GM20000 (cell line): Measurements from ENCODE around the gene USP22.

ENCODE experiments used
- DNase-seq: peaks from one replicate; pipeline ENCODE4 v3.0.0; 2012; ENCODE audit warnings: low spot score
- CTCF ChIP-seq: IDR thresholded peaks from 2 replicates; pipeline ENCODE4 v1.5.1; 2012; ENCODE audit warnings: mild to moderate bottlenecking, control low read depth; ENCODE audit errors: extremely low read depth, missing control alignments

The USP22 gene

DNA sequence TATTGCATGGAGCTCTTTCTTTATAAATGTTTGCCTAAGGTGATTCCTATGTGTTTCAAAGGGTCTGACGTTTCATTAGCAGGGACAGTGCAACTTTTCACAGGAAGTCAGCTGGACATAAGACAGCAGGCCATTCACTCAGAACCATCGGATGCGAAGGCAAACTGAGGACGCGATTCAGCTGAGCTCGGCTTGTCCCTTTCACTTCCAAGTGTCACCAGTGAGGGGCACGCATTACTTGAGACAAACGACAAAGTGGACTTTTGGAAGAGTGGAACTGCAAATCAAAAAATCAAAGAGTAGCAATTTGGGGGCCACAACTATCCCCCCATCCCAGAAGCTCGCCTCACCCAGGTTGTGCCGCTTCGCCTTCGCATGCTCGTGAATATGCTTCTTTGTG lies 14.6 kb downstream of the USP22 start:
- DNase-seq: no peak
- TF ChIP-seq CTCF: no peak

DNA sequence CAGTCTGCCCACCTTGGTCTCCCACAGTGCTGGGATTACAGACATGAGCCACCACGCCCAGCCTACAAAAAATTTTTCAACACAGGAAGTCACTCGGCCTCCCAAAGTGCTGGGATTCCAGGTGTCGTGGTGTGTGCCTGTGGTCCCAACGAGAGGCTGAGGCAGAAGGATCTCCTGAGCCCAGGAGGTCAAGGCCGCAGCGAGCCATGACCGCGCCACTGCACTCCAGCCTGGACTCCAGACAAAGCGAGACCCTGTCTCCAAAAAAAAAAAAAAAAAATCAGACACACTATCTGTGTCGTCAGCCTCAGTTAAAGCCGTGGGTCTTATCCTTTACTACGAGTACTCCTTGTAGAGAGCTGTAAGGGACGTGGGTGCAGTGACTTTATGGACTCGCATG lies 15.8 kb downstream of the USP22 start:
- TF ChIP-seq CTCF: no peak
- DNase-seq: no peak

DNA sequence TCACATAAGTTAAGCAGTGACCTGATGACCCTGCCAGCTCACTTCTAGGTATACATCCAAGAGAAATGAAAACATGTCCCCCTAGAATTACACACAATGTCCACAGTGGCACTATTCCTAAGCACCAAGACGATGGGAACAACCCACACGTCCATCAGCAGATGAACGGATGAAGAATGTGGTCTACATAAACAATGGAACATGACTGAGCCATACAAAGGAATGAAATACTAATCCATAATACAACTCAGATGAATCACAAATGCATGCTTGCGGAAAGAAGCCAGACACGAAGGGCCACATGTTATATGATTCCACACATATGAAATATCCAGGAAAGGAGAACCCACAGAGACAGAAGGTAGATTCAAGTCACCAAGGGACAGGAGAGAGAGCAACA lies 17.4 kb downstream of the USP22 start:
- DNase-seq: no peak
- TF ChIP-seq CTCF: no peak

DNA sequence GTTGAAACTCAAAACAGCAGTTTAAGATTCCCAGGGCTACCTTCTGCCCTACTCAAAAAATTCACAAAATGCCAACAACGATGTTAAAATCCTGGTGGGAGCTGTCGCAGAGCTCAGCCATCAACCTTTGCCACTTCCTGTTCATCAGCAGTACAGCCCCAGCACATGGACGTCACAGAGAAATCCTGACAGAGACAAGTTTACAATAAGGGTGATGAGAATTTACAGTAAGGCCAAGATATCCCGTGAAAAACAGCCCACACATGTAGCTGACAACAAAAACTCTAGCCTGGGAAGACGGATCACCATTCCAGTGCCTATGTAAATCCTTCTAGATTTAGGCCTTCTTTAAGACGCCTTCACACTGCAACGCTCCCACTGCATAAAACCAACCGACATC lies 18.8 kb downstream of the USP22 start:
- no peak for DNase-seq
- no peak for TF ChIP-seq CTCF

DNA sequence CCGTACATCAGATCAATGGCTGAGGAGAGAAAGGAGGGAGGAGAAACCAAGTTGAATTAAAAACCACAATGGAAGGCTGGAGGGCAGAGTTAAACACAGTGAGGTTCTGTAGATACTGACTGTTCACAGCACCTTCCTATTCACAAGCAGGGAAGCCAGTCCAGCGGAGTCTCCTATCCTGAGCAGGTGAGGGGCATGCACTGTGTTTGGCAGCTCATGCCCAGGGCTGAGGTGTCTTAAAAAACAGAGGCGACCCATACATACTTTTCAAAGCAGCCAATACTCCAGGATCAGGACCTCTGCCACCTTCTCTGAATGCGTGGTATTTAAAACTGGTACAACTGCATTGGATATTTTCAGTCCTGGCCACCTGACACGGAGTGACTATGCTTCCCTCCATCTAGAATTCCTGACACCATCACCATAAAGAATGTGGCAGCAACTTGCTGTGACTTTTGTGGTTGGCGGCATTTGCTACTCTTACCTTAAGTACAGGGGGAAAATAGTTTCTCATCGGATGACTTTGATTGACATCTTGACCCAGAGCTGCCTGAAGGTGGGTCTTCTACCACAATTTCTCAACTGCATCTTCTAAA lies 21.5 kb downstream of the USP22 start:
- no peak for TF ChIP-seq CTCF
- no peak for DNase-seq

DNA sequence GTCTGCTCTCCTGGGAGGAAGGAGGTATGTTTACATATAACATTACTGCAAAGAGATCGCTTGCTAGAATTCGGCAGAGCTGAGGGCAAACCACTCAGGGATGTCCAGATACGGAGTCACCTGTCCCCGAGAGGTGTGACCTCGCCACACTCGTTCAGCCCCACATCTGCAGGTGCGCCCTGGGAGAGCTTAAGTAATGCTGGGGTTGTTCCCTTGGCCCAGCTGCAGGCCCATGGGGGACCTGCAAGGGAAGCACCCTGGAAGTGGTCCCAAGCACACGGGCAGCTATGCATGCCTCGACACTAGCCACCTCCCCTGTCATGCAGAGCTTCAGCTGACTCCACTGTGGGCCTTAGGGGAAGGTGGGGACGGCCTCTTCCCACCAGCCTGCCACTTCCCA lies 22.2 kb downstream of the USP22 start:
- DNase-seq: no peak

GRCh38 chr17:21019976-21020586 lies 22.7 kb downstream of the USP22 start:
- peak; percentile 32 for TF ChIP-seq CTCF
- peak; percentile 48 for DNase-seq

More for the DNA sequence above, 22.2 kb downstream of the USP22 start:
- TF ChIP-seq CTCF: no peak
